Fibroblast of lung (primary cell): ENCODE data around the gene CMTM4. TPM values are rescaled to one million over a fixed set of nuclear protein-coding genes. Genes with fewer than 3 reads are reported as not detected.
"Not testable (repeated sequence)": the region's sequence is repeated elsewhere in the genome, so short reads cannot be mapped to it uniquely, and the experiment has no call there.

ENCODE experiments used
- DNase-seq, 2 donors: peaks; one replicate each; pipeline versions ENCODE4 v3.0.0 to v3.0.0-alpha.2; 2010; ENCODE audit warnings: low read depth in 2 of 2
- H2AFZ ChIP-seq: 2 replicates; pipeline ENCODE4 v1.5.1; 2012; ENCODE audit warnings: low read length, control low read depth, inconsistent platforms
- H3K27ac ChIP-seq: 2 replicates; pipeline ENCODE4 v1.5.1; 2011; ENCODE audit warnings: low read length, control low read depth; ENCODE audit not compliant: insufficient read depth
- H3K27me3 ChIP-seq: 2 replicates; pipeline ENCODE4 v1.5.1; 2011; ENCODE audit warnings: mild to moderate bottlenecking, low read length; ENCODE audit not compliant: control insufficient read depth, insufficient read depth
- H3K36me3 ChIP-seq: 2 replicates; pipeline ENCODE4 v1.5.1; 2011; ENCODE audit warnings: low read length; ENCODE audit not compliant: control insufficient read depth, insufficient read depth
- H3K4me1 ChIP-seq: 2 replicates; pipeline ENCODE4 v1.5.1; 2011; ENCODE audit warnings: low read length; ENCODE audit not compliant: control insufficient read depth, insufficient read depth; ENCODE audit errors: extremely low read depth
- H3K4me2 ChIP-seq: 2 replicates; pipeline ENCODE4 v1.5.1; 2011; ENCODE audit warnings: low read length, control low read depth; ENCODE audit not compliant: insufficient read depth; ENCODE audit errors: extremely low read depth
- H3K4me3 ChIP-seq, 4 experiments: fragments of 200-600 bp in 1 of 4; sonication (generic) in 1 of 4; replicated peaks in 1 of 4; 2 replicates each; pipeline ENCODE4 v1.5.1; 2011 to 2016; ENCODE audit warnings: low read length in 4 of 4, low read depth in 3 of 4, mild to moderate bottlenecking in 3 of 4, control low read depth in 2 of 4, inconsistent platforms in 1 of 4, mixed read lengths in 1 of 4; ENCODE audit not compliant: insufficient read depth in 1 of 4; ENCODE audit errors: control extremely low read depth in 1 of 4
- H3K79me2 ChIP-seq: 2 replicates; pipeline ENCODE4 v1.5.1; 2012; ENCODE audit warnings: mild to moderate bottlenecking, low read length, inconsistent platforms; ENCODE audit not compliant: control insufficient read depth, insufficient read depth
- H3K9ac ChIP-seq: 2 replicates; pipeline ENCODE4 v1.5.1; 2011; ENCODE audit warnings: mild to moderate bottlenecking, low read length, control low read depth; ENCODE audit not compliant: insufficient read depth
- H3K9me3 ChIP-seq: 2 replicates; pipeline ENCODE4 v1.5.1; 2012; ENCODE audit warnings: low read depth, low read length; ENCODE audit not compliant: control insufficient read depth, insufficient read depth
- H4K20me1 ChIP-seq: 2 replicates; pipeline ENCODE4 v1.5.1; 2011; ENCODE audit warnings: low read length; ENCODE audit not compliant: control insufficient read depth, insufficient read depth; ENCODE audit errors: extremely low read depth
- CTCF ChIP-seq, 2 donors: IDR thresholded peaks in 1 of 2; conservative IDR thresholded peaks in 1 of 2; 1 replicate in 1 of 2; 2 replicates in 1 of 2; pipeline ENCODE4 v1.5.1; 2011 to 2012; ENCODE audit warnings: low read length in 2 of 2, control low read depth in 1 of 2, inconsistent platforms in 1 of 2, low read depth in 1 of 2, mild to moderate bottlenecking in 1 of 2
- EZH2 ChIP-seq: IDR thresholded peaks from 2 replicates; pipeline ENCODE4 v1.5.1; 2012; ENCODE audit warnings: low read length, control low read depth, mild to moderate bottlenecking; ENCODE audit errors: missing control alignments
- polyA plus RNA-seq, 2 donors: library from polyadenylated mRNA; depleted of rRNA in 1 of 2; stranded (reverse) in 1 of 2; unstranded in 1 of 2; fragments of >200 nt; gene quantifications; 2 replicates each; pipeline ENCODE4 v1.2.1, GENCODE V29; 2011 to 2012; ENCODE audit warnings: missing spikeins in 1 of 2
- total RNA-seq: library from RNA; depleted of rRNA; stranded (reverse); fragments of >200 nt; gene quantifications from 2 replicates; pipeline ENCODE4 v1.2.1, GENCODE V29; 2014

The CMTM4 gene
- total and polyA plus RNA-seq, 2 donors (not counting 1 experiment from before 2014, with no cell fraction given), result 10.2 to 12.8 TPM

GRCh38 chr16:66662445-66663194, 33.9 kb downstream of the CMTM4 start:
- TF ChIP-seq EZH2, result no peak
- TF ChIP-seq CTCF (conservative IDR thresholded peaks at IDR 0.05 in 1 of 2, IDR thresholded peaks at IDR 0.05 in 1 of 2; ENCODE audit: low read depth in 1 of 2, low read length in 2 of 2), result peak; percentile 63 to 69
- DNase-seq, result peak; percentile 33 to 58
- no peaks in the 10 kb centered on the region for H4K20me1 ChIP-seq
- H3K9ac ChIP-seq, result no peak overlapping the region
- H3K4me2 ChIP-seq, result no peak overlapping the region
- no peaks in the 10 kb centered on the region for H3K27me3 ChIP-seq
- no peaks in the 10 kb centered on the region for H3K9me3 ChIP-seq
- peaks cover 2% of the 10 kb centered on the region for H3K4me1 ChIP-seq
- no peaks in the 10 kb centered on the region for H3K79me2 ChIP-seq
- no peak overlapping the region for H3K27ac ChIP-seq
- no peaks in the 10 kb centered on the region for H3K36me3 ChIP-seq
- peak overlapping the region; percentile 53 for H2AFZ ChIP-seq
- no peak overlapping the region for H3K4me3 ChIP-seq

GRCh38 chr16:66661671-66662346, 34.7 kb downstream of the CMTM4 start:
- not testable (repeated sequence) for H3K36me3 ChIP-seq, H3K9ac ChIP-seq, H3K4me3 ChIP-seq, H3K4me2 ChIP-seq, H4K20me1 ChIP-seq, H2AFZ ChIP-seq, H3K4me1 ChIP-seq, H3K27me3 ChIP-seq, H3K27ac ChIP-seq, DNase-seq, H3K79me2 ChIP-seq, H3K9me3 ChIP-seq

- DNase-seq, result no peak
- no peaks in the 10 kb centered on the region for H3K36me3 ChIP-seq
- no peak overlapping the region for H3K9ac ChIP-seq
- H3K4me1 ChIP-seq, result peaks cover 2% of the 10 kb centered on the region
- H3K27me3 ChIP-seq, result no peaks in the 10 kb centered on the region
- H3K79me2 ChIP-seq, result no peaks in the 10 kb centered on the region
- no peak for TF ChIP-seq CTCF (conservative IDR thresholded peaks at IDR 0.05 in 1 of 2, IDR thresholded peaks at IDR 0.05 in 1 of 2; ENCODE audit: low read depth in 1 of 2, low read length in 2 of 2)
- no peak for TF ChIP-seq EZH2
- H2AFZ ChIP-seq, result no peak overlapping the region
- no peak overlapping the region for H3K4me2 ChIP-seq
- H3K27ac ChIP-seq, result peak overlapping the region; percentile 8
- no peaks in the 10 kb centered on the region for H3K9me3 ChIP-seq
- H3K4me3 ChIP-seq, result no peak overlapping the region
- H4K20me1 ChIP-seq, result no peaks in the 10 kb centered on the region
Measured at GRCh38 chr16:66661210-66661560, 35.4 kb downstream of the CMTM4 start.
